Stimulated activated CD8-positive, alpha-beta memory T cell treated with anti-CD3 and anti-CD28 coated beads, Interleukin-4, amount 100 ng/mL, for 48 hours (primary cell): ENCODE results near the gene CLEC17A.
A peak's percentile ranks its signal among the peaks of the same experiment; 100 is the strongest.
"Not testable (repeated sequence)": the region's sequence is repeated elsewhere in the genome, so short reads cannot be mapped to it uniquely, and the experiment has no call there.

Experiments
- DNase-seq: peaks from one replicate; pipeline ENCODE4 v3.0.0-alpha.2; 2020

The CLEC17A gene

DNA sequence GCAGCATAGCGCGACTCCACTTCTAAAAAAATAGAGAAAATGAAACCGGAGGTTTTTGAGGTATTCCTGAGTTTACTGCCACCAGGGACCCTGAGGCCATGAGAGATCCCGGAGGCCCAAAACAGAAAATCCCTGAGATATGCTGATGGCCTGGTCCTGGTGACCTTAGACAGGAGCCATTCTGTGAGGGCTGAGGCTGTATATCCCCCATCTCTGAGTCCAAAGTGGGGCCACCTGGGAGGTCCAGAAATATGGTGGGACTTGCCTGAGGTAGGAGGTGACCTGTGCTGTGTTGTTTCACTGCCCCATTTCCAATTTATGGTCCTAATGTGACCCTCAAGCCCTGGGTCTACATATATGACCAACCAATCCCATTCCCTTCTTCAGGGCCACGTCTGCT is 1.5 kb downstream of the CLEC17A start:
- DNase-seq: not testable (repeated sequence)

DNA sequence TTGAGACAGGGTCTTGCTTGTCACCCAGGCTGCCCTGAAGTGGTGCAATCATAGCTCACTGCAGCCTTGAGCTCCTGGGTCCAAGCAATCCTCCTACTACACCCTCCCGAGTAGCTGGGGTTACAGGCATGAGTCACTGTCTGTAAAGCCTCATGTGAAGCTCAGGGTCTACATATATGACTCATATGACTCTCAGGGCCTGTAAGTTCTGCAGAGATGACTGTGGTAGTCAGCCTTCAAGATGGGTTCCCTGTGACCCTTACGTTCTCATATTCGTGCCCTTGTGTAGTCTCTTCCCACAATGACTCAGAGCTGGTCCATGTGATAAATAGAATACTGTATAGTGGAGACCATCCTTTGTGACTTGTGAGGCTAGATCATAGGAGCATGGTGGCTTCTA is 2.3 kb downstream of the CLEC17A start:
- DNase-seq: peak; percentile 59

DNA sequence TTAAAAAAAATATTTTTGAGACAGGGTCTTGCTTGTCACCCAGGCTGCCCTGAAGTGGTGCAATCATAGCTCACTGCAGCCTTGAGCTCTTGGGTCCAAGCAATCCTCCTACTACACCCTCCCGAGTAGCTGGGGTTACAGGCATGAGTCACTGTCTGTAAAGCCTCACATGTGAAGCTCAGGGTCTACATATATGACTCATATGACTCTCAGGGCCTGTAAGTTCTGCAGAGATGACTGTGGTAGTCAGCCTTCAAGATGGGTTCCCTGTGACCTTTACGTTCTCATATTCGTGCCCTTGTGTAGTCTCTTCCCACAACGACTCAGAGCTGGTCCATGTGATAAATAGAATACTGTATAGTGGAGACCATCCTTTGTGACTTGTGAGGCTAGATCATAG is 6.5 kb downstream of the CLEC17A start:
- DNase-seq: not testable (repeated sequence)

DNA sequence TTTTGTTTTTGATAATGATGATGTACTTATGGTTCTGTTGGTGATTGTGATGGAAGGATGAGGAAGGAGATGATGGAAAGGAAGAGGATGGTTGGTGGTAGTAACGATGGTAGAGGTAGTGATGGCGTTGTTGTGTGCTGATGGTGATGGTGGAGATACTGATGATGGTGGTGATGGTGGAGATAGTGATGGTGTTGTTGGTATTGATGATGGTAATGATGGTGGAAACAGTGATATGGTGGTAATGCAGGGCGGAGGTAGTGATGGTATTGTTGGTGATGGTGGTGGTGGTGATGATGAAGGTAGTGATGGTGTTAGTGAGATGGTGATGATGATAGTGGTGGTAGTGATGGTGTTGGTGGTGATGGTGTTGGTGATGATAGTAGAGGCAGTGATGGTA is 12.7 kb downstream of the CLEC17A start:
- no peak for DNase-seq

DNA sequence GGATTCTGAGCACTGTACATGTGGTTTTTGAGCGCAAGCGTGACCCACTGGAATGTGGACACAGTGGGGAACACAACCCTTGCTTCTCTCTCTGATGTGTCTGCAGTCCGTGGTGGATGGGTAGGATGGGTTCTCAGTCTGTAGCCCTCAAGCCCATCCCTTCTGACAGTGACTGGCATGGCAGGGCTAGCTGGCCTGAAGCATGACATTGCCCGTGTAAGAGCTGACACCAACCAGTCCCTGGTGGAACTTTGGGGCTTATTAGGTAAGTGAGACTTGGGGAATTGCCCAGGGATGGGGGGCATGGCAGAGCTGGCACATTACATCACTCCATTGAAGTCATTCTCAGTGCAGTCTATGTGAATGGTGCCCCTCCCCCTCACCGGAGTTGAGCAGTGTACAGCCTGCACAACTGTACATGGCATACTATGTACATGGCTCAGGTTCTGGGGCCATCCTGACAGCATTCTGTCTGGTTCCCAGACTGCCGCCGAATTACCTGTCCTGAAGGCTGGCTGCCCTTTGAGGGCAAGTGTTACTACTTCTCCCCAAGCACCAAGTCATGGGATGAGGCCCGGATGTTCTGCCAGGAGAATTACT is 16.8 kb downstream of the CLEC17A start:
- DNase-seq: no peak

DNA sequence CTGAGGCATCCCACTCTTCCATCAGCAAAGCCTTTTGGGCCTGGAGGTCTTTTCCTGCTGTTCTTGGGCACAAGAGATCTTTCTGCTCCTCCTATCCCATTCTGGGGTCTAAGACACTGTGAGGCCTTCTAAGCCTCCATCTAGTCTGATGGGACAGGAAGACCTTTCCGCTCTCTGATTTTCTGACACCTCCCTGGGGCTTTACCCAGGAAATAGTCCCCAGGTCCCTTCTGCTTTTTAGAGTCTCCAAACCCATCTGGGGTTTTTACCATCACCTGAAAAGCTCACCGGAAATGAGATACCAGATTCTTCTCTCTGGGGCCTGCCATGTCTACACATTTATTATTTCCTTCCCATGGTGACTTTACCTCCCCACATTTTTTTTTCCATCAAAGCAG is 21.1 kb downstream of the CLEC17A start:
- no peak for DNase-seq

DNA sequence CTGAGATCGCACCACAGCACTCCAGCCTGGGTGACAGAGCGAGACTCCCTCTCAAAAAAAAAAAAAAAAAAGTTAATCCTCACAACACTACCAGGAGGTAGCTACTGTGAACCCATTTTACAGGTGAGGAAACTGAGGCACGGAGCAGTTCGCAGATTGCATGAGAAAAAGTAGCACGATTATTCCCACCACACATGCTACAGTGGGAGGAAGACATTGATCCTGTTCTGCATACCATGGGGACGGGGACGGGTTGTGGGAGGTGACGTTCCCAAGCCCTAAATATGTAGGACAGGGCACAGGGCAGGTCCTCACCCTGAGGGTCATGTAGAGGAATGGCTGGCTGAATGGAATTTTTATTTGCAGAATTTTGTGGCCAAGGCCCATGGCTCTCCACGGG is 23.7 kb downstream of the CLEC17A start:
- no peak for DNase-seq

DNA sequence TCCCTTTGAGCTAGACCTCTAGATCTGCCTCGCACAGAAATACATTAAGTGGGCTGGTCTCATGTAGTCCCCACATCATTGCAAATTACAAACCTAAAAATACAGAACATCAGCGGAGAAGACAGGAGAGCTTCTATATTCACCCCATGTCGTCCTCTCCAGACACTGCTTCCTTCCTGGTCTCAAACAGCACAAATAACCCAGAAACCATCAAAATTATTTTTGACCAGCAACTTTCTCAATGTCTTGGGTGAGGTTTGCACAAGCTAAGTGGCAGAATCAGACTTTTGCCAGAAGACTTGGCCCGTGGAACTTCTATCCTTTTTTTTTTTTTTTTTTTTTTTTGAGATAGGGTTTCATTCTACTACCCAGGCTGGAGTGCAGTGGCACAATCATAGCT is 28.2 kb downstream of the CLEC17A start:
- no peak for DNase-seq

DNA sequence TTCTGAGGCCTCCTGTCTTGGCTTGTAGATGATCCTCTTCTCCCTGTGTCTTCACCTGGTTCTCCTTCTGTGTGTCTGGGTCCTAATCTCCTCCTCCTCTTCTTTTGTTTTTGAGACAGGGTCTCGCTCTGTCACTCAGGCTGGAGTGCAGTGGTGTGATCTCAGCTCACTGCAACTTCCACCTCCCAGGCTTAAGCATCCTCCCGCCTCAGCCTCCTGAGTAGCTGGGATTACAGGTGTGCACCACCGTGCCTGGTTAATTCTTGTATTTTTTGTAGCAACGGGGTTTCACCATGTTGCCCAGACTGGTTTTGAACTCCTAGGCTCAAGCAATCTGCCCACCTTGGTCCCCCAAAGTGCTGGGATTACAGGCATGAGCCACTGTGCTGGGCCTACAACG is 29.4 kb downstream of the CLEC17A start:
- DNase-seq: not testable (repeated sequence)

DNA sequence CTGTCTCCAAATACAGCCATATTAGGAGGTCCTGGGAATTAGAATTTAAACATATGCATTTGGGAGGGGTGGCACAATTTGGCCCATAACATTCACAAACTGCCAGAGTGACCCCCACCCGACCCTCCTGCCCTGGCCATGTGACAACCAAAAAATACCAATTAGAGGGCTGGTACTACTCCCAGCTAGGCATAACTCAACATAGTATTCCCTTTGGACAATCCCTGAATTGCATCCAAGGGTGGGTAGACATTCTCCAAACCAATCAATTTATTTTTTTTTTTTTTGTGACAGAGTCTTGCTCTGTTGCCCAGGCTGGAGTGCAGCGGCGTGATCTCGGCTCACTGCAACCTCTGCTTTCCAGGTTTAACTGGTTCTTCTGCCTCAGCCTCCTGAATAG is 29.8 kb downstream of the CLEC17A start:
- no peak for DNase-seq

DNA sequence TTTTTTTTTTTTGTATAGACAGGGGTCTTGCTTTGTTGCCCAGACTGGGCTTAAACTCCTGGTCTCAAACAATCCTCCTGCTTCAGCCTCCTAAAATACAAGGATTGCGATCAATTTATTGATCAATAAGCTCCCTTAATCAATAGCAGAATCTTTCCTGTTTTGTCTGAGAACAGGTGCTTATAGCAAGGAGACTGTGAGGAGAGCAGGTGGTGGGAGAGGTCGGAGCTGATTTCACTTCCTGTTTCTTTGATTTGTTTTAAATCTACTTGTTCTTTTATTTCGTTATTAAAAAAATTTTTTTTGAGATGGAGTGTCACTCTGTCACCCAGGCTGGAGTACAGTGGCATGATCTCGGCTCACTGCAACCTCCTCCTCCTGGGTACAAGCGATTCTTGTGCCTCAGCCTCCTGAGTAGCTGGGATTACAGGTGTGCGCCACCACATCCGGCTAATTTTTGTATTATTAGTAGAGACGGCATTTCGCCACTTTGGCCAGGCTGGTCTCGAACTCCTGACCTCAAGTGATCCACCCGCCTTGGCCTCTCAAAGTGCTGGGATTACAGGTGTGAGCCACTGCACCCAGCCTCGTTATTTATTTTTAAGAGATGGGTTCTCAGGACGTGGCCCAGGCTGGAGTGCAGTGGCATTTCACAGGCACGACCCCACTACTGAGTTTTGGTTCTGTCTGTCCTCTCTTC is 30.7 kb downstream of the CLEC17A start:
- DNase-seq: not testable (repeated sequence)

DNA sequence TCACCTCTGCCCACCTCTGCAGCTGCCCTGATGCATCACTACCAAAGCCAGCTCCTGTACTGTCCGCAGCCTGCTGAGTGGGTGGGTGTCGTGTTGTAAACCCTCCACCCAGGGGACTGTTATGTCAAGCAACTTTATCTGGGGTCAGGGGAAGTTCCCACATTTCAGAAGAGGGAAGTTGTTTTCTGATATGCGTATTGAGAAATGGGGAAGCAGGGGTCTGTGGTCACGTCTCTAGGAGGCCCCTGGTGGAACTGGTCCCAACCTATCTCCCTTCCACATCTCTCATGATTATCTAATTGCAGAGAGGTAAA is 31.2 kb downstream of the CLEC17A start:
- no peak for DNase-seq

DNA sequence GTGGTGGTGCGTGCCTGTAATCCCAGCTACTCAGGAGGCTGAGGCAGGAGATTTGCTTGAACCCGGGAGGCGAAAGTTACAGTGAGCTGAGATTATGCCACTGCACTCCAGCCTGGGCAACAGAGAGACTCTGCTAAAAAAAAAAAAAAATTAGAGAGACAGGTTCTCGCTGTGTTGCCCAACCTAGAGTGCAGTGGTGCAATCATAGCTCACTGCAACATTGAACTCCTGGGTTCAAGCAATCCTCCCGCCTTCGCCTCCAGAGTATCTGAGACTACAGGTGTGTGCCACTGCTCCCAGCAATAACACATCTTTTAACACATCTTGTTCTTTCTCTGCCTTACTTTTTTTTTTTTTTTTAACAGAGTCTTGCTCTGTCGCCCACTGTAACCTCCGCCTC is 32.7 kb downstream of the CLEC17A start:
- DNase-seq: no peak

DNA sequence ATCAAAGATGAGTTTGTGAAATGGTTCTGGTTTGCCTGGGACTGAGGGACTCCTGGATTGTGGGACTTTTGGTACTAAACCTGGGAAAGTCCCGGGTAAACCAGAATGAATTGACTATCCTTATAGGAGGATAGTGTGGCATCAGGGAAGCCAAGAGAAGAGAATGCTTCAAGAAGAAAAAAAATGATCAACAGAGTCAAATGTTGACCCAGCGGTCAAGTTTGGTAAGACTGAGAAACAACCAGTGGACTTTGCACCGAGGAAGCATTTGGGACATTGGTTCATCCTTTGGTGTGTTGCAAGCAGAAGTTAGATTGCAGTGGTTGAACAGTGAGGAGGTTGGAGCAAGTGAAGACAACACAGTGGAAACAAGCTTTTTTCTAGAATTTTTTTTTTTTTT is 33.5 kb downstream of the CLEC17A start:
- no peak for DNase-seq

DNA sequence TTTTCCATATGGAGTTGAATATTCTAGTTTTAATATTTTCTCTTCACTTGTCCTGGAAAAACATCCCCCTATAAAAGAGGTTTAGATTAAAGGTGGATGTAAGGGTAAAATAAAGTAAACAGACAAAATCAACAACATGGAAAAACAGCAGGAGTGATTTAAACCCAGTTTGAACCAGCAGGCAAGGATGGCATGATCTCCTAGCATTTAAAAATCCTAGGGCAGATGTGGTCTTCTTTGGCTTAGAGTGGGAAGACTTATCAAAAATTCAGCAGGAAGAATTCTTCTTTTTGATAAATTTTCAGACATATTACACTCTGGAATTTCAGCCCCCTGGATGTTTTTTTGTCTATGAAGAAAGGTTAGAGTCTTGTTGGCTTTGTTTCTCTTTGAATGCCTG is 36.5 kb downstream of the CLEC17A start:
- no peak for DNase-seq

DNA sequence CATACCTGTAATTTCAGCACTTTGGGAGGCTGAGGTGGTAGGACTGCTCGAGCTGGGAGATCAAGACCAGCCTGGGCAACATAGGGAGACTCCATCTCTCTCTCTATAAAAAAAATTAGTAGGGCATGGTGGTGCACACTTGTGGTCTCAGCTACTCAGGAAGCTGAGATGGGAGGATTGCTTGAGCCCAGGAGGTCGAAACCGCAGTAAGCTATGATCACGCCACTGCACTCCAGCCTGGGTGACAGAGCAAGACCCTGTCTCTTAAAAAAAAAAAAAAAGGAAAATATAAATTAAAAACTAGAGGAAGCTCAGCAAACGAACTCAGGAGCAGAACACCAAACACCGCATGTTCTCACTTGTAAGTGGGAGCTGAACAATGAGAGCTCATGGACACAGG is 41.6 kb downstream of the CLEC17A start:
- DNase-seq: not testable (repeated sequence)

DNA sequence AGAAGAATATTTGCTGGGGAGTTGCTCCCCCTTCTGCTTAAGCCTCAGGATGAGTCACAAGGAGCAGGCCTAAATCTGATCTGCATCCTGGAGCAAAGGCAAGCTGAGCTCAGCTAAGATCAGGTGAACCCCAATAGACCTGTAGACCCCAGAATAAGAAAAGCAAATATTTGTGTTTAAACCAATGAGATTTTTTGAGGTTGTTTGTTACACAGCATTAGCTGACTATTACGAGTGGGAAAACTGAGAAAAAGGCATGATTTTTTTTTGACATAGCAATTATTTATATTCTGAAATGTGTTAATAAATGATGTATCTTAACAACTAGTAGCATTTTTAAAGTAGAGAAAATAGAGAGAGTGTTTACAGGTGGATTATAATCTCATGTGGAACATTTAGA is 46.7 kb downstream of the CLEC17A start:
- no peak for DNase-seq

DNA sequence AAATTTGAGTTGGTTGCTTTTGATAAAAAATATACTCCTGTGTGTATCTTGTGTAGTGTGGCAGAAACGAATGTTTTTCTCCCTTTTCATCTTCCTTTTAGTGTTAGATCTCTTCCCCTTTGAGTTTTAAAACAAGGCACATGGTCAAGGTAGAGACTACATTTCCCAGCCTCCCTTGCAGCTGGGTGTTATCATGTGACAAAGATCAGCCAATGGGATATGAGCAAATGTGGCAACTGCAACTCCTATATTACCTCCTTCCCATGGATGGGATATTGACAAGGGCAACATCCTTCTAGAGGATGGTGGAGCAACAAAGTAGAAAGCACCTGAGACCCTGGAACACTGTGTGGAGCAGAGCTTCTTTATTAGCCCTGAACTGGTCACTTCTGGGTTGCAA is 49.4 kb downstream of the CLEC17A start:
- peak; percentile 25 for DNase-seq

DNA sequence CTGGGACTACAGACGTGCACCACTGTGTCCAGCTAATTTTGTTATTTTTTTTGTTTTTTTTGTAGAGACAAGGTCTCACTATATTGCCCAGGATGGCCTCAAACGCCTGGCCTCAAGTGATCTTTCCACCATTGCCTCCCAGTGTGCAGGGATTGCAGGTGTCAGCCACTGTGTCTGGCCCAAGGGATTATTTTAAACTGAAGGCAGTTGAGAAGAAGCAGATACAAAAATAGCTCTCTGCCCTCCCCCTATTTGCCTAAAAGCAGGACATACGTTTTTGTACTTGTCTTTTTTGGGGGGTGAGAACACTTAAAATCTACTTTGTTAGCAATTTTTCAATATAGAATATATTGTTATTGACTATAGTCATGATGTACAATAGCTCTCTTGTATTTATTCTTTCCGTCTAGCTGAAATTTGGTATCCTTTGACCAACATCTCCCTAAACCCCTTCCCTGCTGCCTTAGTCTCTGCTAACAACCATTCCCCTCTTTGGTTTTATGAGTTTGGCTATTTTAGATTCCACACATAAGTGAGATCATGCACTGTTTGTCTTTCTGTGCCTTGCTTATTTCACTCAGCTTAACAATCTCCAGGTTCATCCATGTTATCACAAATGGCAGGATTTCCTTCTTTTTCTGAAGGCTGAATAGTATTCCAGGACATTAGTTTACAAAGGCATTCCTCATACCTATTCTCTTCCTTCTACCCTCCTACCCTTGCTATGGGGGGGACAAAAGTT is 56.8 kb downstream of the CLEC17A start:
- no peak for DNase-seq

DNA sequence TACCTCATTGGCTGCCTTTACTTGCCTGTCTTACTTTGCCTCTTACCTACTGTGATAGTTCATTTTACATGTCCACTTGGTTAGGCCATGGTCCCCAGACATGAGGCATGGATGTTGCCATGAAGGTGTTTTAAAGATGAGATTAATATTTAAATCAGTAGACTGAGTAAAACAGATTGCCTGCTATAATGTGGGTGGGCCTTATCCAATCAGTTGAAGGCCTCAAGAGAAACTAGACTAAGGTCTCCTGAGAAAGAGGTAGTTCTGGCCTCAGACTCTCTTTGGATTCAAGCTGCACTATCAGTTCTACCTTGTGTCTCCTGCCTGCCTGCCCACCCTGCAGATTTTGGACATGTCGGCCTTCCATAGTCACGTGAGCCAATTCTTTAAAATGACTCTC is 65.6 kb downstream of the CLEC17A start:
- DNase-seq: no peak

DNA sequence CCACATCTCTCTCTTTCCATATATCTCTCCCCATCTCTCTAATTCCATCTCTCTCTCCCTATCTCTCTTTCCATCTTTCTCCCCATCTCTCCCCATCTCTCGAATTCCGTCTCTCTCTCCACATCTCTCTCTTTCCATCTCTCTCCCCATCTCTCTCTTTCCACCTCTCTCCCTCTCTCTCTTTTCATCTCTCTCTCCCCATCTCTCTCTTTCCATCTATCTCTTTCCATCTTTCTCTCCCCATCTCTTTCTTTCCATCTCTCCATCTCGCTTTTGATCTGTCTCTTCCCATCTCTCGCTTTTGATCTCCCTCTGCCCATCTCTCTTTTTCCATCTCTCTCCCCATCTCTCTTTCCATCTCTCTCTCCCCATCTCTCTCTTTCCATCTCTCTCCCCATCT is 66.1 kb downstream of the CLEC17A start:
- DNase-seq: no peak

DNA sequence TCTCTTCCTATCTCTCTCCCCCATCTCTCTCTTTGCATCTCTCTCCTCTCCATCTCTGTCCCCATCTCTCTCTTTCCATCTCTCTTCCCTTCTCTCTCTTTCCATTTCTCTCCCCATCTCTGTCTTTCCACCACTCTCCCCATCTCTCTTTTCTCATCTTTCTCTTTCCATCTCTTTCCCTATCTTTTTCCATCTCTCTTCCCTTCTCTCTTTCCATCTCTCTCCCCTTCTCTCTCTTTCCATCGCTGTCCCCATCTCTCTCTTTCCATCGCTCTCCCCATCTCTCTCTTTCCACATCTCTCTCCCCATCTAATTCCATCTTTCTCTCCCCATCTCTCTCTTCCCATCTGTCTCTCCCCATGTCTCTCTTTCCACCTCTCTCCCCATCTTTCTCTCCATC is 67.3 kb downstream of the CLEC17A start:
- no peak for DNase-seq

DNA sequence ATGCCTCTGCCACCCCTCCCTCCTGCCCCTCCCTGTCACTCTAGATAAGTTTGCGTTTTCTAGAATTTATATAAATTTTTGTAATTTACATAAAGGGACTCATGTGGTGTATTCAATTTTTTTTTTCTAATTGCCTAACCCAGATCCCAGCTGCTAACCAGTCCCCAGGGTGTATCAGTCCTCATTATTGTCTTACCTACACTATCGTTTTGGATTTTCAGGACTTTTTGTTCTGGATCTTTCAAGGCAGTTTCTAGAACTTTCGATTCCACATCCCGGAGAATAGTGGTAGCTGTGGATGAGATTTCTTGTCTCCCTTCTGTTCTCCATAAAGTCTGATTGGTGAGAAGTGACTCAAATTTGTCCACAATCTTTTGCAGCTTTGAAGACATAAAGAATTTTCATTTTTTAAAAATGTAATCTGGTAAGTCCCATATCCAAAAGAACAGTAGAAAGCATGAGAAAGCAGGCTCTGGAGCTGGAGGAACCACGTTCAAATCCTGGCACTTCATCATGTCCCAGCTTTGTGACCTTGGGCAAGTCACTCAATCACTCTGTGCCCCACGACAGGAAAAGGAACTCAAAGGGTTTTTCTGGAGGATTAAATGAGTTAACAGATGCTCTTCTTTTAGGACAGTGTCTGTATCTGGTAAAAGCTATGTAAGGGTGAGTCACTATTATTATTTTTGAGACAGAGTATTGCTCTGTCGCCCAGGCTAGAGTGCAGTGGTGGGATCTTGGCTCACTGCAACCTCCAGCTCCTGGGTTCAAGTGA is 72.1 kb downstream of the CLEC17A start:
- no peak for DNase-seq

DNA sequence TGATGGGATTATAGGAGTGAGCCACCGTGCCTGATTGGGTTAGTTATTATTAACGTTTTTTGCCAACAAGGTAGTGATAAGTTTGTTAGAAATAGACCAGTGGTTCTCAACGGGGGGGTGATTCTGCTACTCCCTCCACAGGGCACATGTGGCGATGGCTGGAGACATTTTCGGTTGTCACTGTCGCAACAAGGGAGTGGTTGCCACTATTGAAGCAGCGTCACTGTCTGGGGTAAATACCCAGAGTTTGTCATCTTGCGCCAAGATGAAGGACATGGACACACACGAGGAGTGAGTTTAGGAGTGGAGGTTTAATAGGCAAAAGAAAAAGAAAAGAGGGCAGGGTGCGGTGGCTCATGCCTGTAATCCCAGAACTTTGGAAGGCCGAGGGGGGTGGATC is 72.8 kb downstream of the CLEC17A start:
- no peak for DNase-seq
